GM18951 (cell line): ENCODE data around the gene ZNF106.

Experiments
- POLR2A ChIP-seq: IDR thresholded peaks from 4 replicates; pipeline ENCODE4 v1.6.1; 2011; ENCODE audit warnings: mild to moderate bottlenecking; ENCODE audit not compliant: insufficient read length, insufficient read depth; ENCODE audit errors: extremely low read depth
- in situ Hi-C: fragments of 300-500 bp; cut with MboI; formaldehyde crosslinking; loops from one replicate; pipeline ENCODE4 v1.12.0; 2022; ENCODE audit warnings: low sequenced_read_pairs, mixed read lengths, inconsistent platforms; ENCODE audit not compliant: unreplicated experiment

Gene ZNF106

GRCh38 chr15:42411884-42412283, 79.1 kb downstream of the ZNF106 start:
- in situ Hi-C loops: no loop called here
- TF ChIP-seq POLR2A: no peak

GRCh38 chr15:42409011-42409410, 81.9 kb downstream of the ZNF106 start:
- no peak for TF ChIP-seq POLR2A
- in situ Hi-C loops: no loop called here

GRCh38 chr15:42408178-42408577, 82.8 kb downstream of the ZNF106 start:
- no peak for TF ChIP-seq POLR2A
- in situ Hi-C loops: no loop called here

- in situ Hi-C loops: no loop called here
- TF ChIP-seq POLR2A: no peak
These were observed 85.0 kb downstream of the ZNF106 start for GRCh38 chr15:42405863-42406482.

- in situ Hi-C loops: no loop called here
- TF ChIP-seq POLR2A: no peak
These were observed 86.3 kb downstream of the ZNF106 start for GRCh38 chr15:42404461-42405235.

- in situ Hi-C loops: no loop called here
- no peak for TF ChIP-seq POLR2A
These were observed 87.6 kb downstream of the ZNF106 start for GRCh38 chr15:42403389-42403788.

GRCh38 chr15:42402455-42403205, 88.3 kb downstream of the ZNF106 start:
- in situ Hi-C loops: no loop called here
- TF ChIP-seq POLR2A: no peak

GRCh38 chr15:42401544-42402454, 89.1 kb downstream of the ZNF106 start:
- in situ Hi-C loops: no loop called here
- TF ChIP-seq POLR2A: no peak

GRCh38 chr15:42395838-42396237, 95.1 kb downstream of the ZNF106 start:
- in situ Hi-C loops: no loop called here
- no peak for TF ChIP-seq POLR2A

- TF ChIP-seq POLR2A: no peak
- in situ Hi-C loops: no loop called here
These were observed 96.8 kb downstream of the ZNF106 start for GRCh38 chr15:42394106-42394505.

- in situ Hi-C loops: no loop called here
- no peak for TF ChIP-seq POLR2A
These were observed 98.5 kb downstream of the ZNF106 start for GRCh38 chr15:42392309-42393024.

GRCh38 chr15:42387603-42388002, 103.3 kb downstream of the ZNF106 start:
- no peak for TF ChIP-seq POLR2A
- in situ Hi-C loops: no loop called here
